ENCODE results near the gene RAB12.

DNA sequence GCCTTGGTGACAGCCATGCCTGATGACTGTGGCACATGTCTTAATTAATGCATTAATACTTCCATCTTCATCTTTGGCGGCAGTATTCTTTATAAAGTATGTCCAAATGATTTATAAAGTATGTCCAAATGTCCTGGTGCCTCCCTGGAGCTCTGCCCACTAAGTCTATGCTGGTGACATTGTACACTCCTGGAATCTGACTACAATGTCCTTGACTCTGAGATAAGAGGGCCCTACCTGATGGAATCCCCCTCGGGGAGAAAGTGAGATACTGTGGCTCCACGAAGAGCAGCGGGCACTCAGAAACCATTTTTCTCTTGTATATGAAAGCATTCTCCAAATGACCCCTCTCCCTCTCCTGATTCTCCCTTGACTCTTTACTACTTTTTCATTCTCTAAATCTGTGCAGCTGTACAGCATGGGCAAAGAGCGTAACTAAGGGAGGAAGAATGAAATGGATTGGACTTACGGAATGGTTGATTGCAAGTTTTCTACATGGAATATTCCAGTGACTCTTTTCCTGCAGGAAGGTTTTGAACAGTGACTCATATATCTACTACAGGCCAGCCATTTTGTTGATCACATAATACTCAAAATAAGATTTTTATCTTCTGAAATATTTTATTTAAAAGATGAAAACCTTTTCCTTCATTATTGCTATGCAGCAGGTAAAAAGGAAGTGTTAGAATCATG is 17.3 kb downstream of the RAB12 start:
- TF ChIP-seq, protein P1, sequence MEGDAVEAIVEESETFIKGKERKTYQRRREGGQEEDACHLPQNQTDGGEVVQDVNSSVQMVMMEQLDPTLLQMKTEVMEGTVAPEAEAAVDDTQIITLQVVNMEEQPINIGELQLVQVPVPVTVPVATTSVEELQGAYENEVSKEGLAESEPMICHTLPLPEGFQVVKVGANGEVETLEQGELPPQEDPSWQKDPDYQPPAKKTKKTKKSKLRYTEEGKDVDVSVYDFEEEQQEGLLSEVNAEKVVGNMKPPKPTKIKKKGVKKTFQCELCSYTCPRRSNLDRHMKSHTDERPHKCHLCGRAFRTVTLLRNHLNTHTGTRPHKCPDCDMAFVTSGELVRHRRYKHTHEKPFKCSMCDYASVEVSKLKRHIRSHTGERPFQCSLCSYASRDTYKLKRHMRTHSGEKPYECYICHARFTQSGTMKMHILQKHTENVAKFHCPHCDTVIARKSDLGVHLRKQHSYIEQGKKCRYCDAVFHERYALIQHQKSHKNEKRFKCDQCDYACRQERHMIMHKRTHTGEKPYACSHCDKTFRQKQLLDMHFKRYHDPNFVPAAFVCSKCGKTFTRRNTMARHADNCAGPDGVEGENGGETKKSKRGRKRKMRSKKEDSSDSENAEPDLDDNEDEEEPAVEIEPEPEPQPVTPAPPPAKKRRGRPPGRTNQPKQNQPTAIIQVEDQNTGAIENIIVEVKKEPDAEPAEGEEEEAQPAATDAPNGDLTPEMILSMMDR (IDR thresholded peaks at IDR 0.05) = no peak
- no peak for TF ChIP-seq EZH2phosphoT487 (IDR thresholded peaks at IDR 0.05)

All from neural progenitor cell (in vitro differentiated cells).